GM19043 (cell line): ENCODE measurements around the gene ARHGDIB.

ENCODE experiments used
- ATAC-seq: cut with Tn5 transposase; IDR thresholded peaks from one replicate; pipeline ENCODE4 v1.9.1; 2021; ENCODE audit warnings: low read depth; ENCODE audit not compliant: unreplicated experiment

Gene ARHGDIB

DNA sequence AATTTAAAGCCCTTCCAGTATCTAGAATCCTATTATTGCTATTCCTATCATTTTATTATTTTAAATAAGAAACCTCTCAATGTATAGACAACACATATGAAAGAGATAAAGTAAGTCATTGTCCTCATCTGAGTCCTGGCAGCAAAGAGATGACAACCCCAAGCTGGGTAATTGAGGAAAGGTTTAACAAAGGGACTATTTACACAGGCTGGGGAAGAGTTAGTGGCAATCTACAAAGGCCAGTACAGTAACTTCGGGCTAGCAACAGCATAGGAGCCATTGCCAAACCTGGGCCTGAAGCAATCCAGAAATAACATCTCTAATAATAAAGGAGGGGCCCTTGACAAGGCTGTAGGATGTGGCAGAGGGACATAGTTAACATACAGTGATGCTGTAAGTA, 22.6 kb upstream of the ARHGDIB start:
- no peak for ATAC-seq

GRCh38 chr12:14982991-14983390, 21.6 kb upstream of the ARHGDIB start:
- peak; percentile 39 for ATAC-seq

DNA sequence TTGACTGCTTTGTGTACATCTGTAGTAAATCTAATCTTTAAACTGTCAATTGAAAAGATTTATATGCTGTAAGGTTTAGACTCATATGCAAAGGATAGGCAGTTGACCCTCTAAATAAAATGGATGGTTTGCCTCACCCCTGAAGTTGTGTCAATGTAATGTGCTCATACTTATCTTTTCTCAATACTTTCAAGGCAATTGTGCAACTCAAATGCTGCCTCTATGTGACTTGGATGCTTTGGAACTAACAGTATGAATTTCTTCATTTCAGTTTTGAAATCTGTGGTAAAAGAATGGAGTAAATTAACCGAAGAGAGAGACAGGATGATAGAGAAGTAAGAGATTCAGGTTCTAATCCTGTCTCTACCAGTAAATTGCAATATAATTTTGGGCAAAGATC, 21.2 kb upstream of the ARHGDIB start:
- no peak for ATAC-seq

DNA sequence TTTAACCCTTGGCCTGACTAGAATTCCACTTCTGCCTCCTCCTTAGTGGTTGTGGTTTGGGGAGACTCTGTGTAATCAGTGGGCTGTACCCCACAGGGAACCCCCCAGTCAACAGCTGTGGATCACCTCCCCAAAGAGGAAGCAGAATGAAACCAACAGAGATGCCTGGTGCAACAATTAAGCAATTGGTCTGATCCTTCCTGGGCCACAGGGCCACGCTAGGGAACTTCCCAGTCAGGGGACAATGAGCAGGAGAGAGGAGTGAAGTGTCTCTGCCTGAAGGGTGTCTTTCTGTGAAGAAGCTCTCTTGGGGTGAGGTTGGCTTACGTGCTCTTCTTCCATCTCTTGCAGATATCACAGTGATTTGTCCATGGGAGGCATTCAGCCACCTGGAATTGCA, 19.6 kb upstream of the ARHGDIB start:
- ATAC-seq = no peak

GRCh38 chr12:14979468-14979867, 18.1 kb upstream of the ARHGDIB start:
- no peak for ATAC-seq

DNA sequence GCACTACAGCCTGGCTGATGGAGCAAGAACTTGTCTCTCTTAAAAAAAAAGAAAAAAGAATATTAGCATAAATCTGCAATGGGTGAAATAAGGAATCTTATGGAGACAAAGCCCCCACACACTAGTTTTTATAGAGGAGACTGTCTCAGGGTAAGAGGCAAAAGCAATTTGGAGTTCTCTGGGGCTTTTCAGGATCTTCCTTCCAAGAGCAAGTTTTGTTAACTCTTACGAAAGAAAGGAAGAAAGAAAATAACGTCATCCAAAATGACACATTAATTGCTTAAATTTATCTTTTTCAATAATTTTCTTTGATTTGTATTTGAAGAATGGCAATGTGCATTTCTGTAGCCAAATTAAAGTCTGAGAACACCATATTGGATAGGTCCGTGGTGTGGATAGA, 15.3 kb upstream of the ARHGDIB start:
- no peak for ATAC-seq

- no peak for ATAC-seq
These were observed 14.1 kb upstream of the ARHGDIB start for GRCh38 chr12:14975457-14975856.

DNA sequence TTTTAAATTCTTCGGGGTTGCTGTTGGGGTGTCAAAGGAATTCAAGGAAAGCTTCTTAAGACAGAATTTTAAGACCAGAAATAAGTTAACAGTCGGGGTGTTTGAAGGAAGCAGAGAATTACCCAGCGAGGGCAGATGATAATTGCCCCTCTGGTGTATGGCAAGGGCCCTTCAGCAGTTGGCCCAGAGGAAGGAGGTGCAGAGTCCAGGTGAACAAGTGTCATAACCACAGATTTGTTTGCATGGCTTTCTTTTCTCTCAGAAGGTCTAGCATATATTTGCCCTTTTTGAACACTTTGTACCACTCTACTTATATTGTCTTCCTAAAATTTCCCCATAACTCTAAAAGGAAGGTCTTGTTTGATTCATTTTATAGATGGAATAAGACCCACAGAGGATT, 13.2 kb upstream of the ARHGDIB start:
- no peak for ATAC-seq

DNA sequence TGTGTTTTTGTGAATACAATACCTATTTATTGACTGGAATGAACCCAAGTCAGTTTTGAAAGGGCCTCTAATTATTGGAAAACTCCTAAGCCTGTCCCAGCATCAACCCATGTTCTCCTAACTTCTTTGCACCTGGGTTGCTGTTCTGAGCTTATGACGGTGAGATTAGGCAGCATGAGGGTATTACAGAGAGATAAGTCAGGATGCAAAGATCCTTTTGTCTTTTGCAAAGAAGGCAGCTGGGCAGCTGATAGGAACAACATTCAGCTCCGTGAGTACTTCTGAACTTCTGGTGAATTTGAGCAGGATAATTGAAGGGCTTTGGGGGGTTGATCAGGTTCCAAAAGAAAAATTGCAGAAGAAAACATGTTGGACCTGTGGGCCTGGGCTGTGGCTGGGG, 11.4 kb upstream of the ARHGDIB start, which contains the start of gene PDE6H:
Gene PDE6H, plus strand, starts transcription at position 227 of the 400 bp plus-strand sequence. CDS start 4,971 bp downstream, outside the sequence.
- no peak for ATAC-seq

GRCh38 chr12:14970473-14970872, 9.1 kb upstream of the ARHGDIB start:
- ATAC-seq = no peak

DNA sequence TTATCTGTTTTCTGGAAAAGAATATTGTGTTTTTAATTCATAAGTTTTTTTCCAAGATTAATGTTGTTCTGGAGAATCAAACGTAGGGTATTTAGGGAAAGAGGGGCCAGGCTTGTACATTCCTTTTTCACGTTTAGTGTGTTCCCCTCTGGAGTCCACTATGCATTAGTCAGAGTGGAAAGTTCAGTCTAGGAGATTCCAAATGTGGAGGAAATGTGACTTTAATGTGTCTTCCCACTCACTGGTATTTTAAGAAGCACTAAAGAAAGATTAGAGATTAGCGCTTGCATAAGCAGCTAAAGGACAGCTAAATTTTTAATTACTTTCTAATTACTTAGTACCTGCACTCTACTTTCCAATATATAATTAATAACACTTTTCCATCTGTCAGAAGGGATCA, 7.1 kb upstream of the ARHGDIB start:
- ATAC-seq = no peak

GRCh38 chr12:14965221-14965620, 3.8 kb upstream of the ARHGDIB start:
- no peak for ATAC-seq

DNA sequence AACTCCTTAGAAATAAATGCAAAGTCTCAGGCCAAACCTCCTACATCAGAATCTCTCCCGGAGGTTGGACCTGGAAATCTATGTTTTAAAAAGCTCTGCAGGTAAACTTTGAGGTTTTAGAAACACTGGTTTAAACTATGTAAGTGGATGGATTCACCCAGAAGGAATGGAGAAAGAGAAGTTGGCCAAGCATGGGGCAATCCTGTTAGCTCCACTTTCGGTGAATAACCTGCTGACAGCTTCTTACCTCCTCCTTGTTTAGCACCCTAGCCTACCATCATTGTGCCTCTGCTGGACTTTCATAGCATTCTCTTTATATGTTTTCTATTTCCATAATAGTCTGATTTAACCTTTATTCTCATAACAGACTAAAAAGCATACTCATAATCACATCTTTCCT, 3.0 kb upstream of the ARHGDIB start:
- no peak for ATAC-seq

- no peak for ATAC-seq
These were observed 2.1 kb upstream of the ARHGDIB start for GRCh38 chr12:14963520-14963919.

DNA sequence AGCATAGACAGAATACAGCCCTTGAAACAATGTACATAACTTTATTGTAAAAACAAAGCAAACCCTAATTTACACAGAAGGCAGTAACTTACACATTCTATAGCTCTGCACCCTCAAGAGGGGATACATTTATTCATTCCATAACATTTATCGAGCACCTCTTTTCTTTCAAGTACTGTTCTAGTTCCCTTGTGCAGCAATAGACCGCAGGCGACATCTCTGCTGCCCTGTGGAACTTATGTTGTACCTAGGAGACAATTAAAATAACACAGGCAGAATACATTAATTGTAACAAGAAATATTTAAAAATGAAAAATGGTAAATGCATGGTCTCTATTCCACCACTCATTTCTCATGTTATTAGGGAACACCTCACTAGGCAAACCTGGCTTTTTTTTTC, 1.4 kb upstream of the ARHGDIB start:
- no peak for ATAC-seq

- ATAC-seq = no peak
These were observed 745 bp upstream of the ARHGDIB start for GRCh38 chr12:14962153-14962539.

DNA sequence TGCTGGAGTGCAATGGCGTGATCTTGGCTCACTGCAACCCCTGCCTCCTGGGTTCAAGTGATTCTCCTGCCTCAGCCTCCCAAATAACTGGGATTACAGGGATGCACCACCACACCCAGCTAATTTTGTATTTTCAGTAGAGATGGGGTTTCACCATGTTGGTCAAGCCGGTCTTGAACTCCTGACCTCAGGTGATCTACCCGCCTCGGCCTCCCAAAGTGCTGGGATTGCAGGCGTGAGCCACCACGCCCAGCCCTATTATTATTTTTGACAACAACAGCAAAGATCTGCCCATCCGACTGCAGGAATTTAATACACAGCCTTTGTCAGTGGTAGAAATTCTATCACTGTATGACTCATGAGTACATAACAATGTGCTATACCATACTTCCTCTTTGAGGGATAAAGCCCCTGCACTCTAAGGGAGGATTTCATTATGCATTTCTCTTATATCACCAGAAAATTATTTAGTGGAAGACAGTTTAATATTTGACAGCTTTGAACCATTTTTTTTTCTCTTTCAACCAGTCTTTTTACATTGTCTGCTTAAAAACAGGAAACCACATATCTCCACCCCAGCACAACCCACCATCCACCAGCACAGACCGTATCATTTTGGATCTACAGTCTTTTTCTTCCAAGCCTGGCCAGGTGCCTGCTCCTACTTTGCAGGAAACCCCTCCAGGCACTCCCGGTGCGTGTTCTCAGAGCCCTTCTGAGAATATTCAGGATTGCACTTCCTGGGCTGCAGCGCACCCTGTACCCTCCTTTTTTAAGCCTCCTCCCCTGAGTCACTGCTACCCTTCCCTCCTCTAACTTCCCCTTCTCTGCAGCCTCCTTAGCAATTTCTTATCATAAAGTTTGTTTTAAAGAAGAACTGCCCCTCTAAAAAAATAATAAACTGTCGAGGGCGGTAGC, 594 bp downstream of the ARHGDIB start:
- peak; percentile 25 for ATAC-seq

- no peak for ATAC-seq
These were observed 1.4 kb downstream of the ARHGDIB start for GRCh38 chr12:14959916-14960496.

DNA sequence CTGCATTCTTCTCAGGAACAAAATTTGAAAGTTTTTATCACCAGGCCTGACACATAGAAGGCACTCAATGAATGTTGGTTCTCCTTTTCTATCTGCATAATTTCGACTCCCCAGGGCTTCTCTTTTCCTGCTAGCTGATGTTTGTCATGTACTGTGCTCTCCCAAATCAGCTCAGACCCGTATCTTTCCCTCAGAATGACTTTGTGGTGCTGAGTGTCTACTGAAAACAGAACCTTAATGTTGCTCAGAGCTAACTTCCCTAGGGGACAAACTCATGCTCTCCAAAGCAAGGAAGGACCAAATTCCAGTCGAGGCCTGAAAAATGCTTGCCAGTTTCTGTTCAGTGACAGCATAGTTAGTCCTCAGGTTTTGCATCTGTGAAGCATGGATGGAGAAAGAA, 1.9 kb downstream of the ARHGDIB start:
- ATAC-seq = no peak

GRCh38 chr12:14959126-14959440, 2.3 kb downstream of the ARHGDIB start:
- ATAC-seq = no peak

DNA sequence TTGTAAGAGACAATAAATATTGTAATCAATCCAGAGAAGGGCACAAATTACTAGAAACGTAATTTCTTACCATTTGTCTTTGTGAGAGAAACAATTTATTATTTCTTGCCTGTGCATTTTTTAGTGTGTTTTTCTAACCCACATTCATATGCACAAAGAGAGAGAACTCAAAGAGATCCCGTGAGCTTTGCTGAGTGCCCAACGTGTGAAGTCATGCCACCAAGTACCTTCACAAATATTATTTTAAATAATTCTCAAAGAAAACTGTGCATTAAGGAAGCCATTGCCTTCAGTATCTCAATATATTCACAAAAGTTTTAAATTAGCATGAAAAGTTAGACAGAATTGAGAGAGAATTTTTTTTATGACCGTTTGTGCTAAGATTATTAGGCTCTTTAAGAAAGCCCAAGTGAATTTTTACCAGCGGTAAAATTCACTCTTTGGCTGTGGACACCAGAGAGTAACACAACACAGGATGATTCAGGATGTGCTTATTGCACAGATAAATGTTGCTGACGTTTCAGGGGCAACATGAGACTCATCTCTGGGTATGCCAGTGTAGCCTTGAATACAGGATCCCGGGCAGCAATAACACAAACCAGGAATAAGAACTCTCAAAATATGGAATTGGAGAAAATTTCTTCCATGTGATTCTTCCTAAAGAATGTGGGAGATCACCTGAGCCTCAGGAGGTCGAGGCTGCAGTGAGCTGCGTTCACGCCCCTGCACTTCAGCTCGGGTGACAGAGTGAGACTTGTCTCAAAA, 2.9 kb downstream of the ARHGDIB start:
- ATAC-seq = no peak
